GM12875 (cell line): ENCODE results near the gene GAL3ST1.
A peak's percentile ranks its signal among the peaks of the same experiment; 100 is the strongest.

ENCODE experiments used
- H3K4me3 ChIP-seq: one replicate; pipeline ENCODE4 v1.5.1; 2011; ENCODE audit warnings: low read depth, low read length, control low read depth
- CTCF ChIP-seq: IDR thresholded peaks from 2 replicates; pipeline ENCODE4 v1.5.1; 2011; ENCODE audit warnings: low read depth, mild to moderate bottlenecking, control low read depth, inconsistent platforms, low read length, moderate library complexity, borderline replicate concordance; ENCODE audit not compliant: insufficient read depth

Gene GAL3ST1

GRCh38 chr22:30605449-30606110, 31.1 kb upstream of the GAL3ST1 start:
- no peak overlapping the region for H3K4me3 ChIP-seq
- peak; percentile 79 for TF ChIP-seq CTCF

GRCh38 chr22:30604723-30605122, 30.3 kb upstream of the GAL3ST1 start:
- H3K4me3 ChIP-seq: no peak overlapping the region
- TF ChIP-seq CTCF: no peak

DNA sequence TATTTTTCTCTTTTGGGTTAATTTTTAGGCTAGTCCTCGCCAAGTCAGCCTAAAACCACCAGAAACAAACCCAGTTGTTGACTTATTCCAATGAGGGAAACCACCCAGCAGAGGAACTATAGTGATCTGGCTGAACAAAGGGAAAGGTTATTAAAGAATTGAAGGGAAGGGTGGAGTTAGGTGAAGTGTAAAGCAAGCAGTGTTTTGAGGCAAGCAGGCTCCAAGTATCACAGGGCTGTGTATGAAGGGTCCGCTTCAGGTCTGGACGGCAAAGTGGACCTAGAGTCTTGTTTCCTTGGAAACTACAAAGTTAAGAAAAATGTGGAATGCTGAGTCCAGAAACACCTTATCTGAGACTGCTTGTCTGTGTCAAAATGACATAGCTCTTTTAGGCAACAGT, 29.3 kb upstream of the GAL3ST1 start:
- no peak overlapping the region for H3K4me3 ChIP-seq
- no peak for TF ChIP-seq CTCF

DNA sequence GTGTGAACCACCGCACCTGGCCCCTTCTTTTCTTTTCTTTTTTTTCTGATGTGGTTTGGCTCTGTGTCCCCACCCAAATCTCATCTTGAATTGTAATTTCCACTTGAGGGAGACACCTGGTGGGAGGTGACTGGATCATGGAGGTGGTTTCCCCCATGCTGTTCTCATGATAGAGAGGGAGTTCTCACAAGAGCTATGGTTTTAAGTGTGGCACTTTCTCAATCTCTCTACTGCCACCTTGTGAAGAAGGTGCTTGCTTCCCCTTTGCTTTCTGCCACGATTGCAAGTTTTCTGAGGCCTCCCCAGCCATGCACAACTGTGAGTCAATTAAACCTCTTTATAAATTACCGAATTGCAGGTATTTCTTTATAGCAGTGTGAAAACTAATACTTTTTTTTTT, 27.6 kb upstream of the GAL3ST1 start:
- no peak overlapping the region for H3K4me3 ChIP-seq
- peak; percentile 47; the same call in 1 of the 2 replicates for TF ChIP-seq CTCF

DNA sequence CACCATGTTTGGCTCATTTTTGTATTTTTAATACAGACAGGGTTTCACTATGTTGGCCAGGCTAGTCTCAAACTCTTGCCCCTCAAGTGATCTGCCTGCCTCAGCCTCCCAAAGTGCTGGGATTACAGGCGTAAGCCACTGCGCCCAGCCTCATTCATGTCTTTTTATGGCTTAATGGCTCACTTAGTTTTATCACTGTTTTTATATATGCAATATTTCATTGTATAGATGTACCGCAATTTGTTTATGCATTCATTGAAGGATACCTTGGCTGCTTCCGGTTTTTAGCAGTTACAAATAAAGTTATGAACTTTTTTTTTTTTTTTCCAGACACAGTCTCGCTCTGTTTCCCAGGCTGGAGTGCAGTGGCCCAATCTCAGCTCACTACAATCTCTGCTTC, 27.0 kb upstream of the GAL3ST1 start:
- no peak overlapping the region for H3K4me3 ChIP-seq
- no peak for TF ChIP-seq CTCF

- H3K4me3 ChIP-seq: no peak overlapping the region
- no peak for TF ChIP-seq CTCF
These were observed 26.5 kb upstream of the GAL3ST1 start for GRCh38 chr22:30600921-30601320.

DNA sequence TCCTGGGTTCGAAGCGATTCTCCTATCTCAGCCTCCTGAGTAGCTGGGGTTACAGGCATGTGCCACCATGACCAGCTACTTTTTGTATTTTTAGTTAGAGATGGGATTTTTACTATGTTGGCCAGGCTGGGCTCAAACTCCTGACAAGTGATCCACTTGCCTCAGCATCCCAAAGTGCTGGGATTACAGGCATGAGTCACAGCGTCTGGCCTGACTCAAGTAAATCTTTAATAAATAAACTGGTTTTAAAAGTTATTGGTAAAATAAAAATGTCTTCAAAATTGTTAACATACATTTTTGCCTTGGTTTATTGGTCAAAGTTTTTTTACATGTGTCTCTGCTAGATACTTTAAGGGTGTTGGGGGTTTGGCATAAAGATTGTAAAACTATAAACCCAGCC, 24.5 kb upstream of the GAL3ST1 start:
- TF ChIP-seq CTCF: no peak

More for the DNA sequence above, 24.5 kb upstream of the GAL3ST1 start:
- H3K4me3 ChIP-seq: no peak overlapping the region
